ENCODE measurements around the gene CCT7. TPM values are rescaled to one million over a fixed set of nuclear protein-coding genes. Genes with fewer than 3 reads are reported as not detected.
"Not testable (repeated sequence)": the region's sequence is repeated elsewhere in the genome, so short reads cannot be mapped to it uniquely, and the experiment has no call there.

The CCT7 gene
- 100 to 1,000 TPM; 362 to 449 TPM for total RNA-seq

- peak within 1 kb of the TSS; percentile 89 for H3K27ac Mint-ChIP-seq
- H3K9me3 Mint-ChIP-seq (ENCODE audit: low read depth): no peaks in the 10 kb centered on the region
- H3K4me1 Mint-ChIP-seq: peaks cover 43% of the 10 kb centered on the region
- peak; percentile 94 for DNase-seq
- H3K27me3 Mint-ChIP-seq: no peaks in the 10 kb centered on the region
- ATAC-seq: peak; percentile 69
- H3K4me3 Mint-ChIP-seq: peak within 1 kb of the TSS; percentile 88
- peaks cover 11% of the 10 kb centered on the region for H3K36me3 Mint-ChIP-seq
- CTCF ChIA-PET: interaction anchor here (0.8 to 7.2 kb wide), 11 partner anchors 10 to 886 kb away, joined by 3 to 56 read pairs (median 4); partner anchors contain the start of genes EGR4, FBXO41 and SMYD5
Measured at GRCh38 chr2:73233932-73234832, at the start of gene CCT7. TSS of gene CCT7 (plus strand) at chr2:73234308. CDS start at chr2:73234379, 71 bp downstream.

GRCh38 chr2:73185965-73186364, 48.1 kb upstream of the CCT7 start:
- Mint-ChIP-seq H3K36me3 (no peaks in the 10 kb centered on the region), H3K27ac (no peak overlapping the region), H3K4me1 (no peaks in the 10 kb centered on the region), H3K9me3 (ENCODE audit: low read depth) (no peaks in the 10 kb centered on the region), H3K27me3 (peaks cover 33% of the 10 kb centered on the region), H3K4me3 (no peak overlapping the region)
- CTCF ChIA-PET: interaction anchor here (1.6 to 3.2 kb wide), 3 partner anchors 9 to 195 kb away, joined by 4 to 28 read pairs (median 9); no protein-coding TSS in a partner anchor
- DNase-seq (no peak), ATAC-seq (no peak)

- Mint-ChIP-seq H3K27ac (no peak overlapping the region), H3K27me3 (peaks cover 33% of the 10 kb centered on the region), H3K9me3 (ENCODE audit: low read depth) (no peaks in the 10 kb centered on the region), H3K4me1 (no peaks in the 10 kb centered on the region), H3K36me3 (no peaks in the 10 kb centered on the region), H3K4me3 (no peak overlapping the region)
- no peak for DNase-seq
- no peak for ATAC-seq
- CTCF ChIA-PET: interaction anchor here (0.9 to 3.2 kb wide), 3 partner anchors 8 to 25 kb away, joined by 3 to 28 read pairs (median 9); no protein-coding TSS in a partner anchor
Measured at GRCh38 chr2:73187549-73187948, 46.6 kb upstream of the CCT7 start.

GRCh38 chr2:73197579-73197978, 36.5 kb upstream of the CCT7 start:
- no peaks in the 10 kb centered on the region for H3K9me3 Mint-ChIP-seq (ENCODE audit: low read depth)
- H3K27me3 Mint-ChIP-seq: peaks cover 49% of the 10 kb centered on the region
- CTCF ChIA-PET: interaction anchor here (0.7 kb wide), 1 partner anchor 175 kb away, joined by 3 read pairs; no protein-coding TSS in a partner anchor
- H3K4me1 Mint-ChIP-seq: peaks cover 2% of the 10 kb centered on the region
- no peak overlapping the region for H3K27ac Mint-ChIP-seq
- no peak overlapping the region for H3K4me3 Mint-ChIP-seq
- no peak for DNase-seq
- no peak for ATAC-seq
- H3K36me3 Mint-ChIP-seq: no peaks in the 10 kb centered on the region

- CTCF ChIA-PET: interaction anchor here (2.1 to 2.9 kb wide), 2 partner anchors 13 to 23 kb away, joined by 10 to 11 read pairs; partner anchors contain the start of gene SMYD5
- DNase-seq; H3K36me3 Mint-ChIP-seq; H3K27ac Mint-ChIP-seq; H3K9me3 Mint-ChIP-seq (ENCODE audit: low read depth); H3K4me1 Mint-ChIP-seq; ATAC-seq; H3K4me3 Mint-ChIP-seq: not testable (repeated sequence)
- H3K27me3 Mint-ChIP-seq: peaks cover 71% of the 10 kb centered on the region
Measured at GRCh38 chr2:73200281-73200680, 33.8 kb upstream of the CCT7 start.

GRCh38 chr2:73202156-73203054, 31.7 kb upstream of the CCT7 start, which contains the start of gene NOTO:
TSS of gene NOTO (plus strand) at chr2:73202574. CDS start at chr2:73202667, 93 bp downstream.
- H3K36me3 Mint-ChIP-seq: no peaks in the 10 kb centered on the region
- CTCF ChIA-PET: interaction anchor here (0.6 to 2.9 kb wide), 5 partner anchors 11 to 161 kb away, joined by 3 to 11 read pairs (median 3); partner anchors contain the start of gene SMYD5
- no peaks in the 10 kb centered on the region for H3K9me3 Mint-ChIP-seq (ENCODE audit: low read depth)
- ATAC-seq: peak; percentile 61
- peaks cover 66% of the 10 kb centered on the region for H3K27me3 Mint-ChIP-seq
- H3K4me3 Mint-ChIP-seq: no peak within 1 kb of the TSS
- no peak for DNase-seq
- H3K4me1 Mint-ChIP-seq: peaks cover 2% of the 10 kb centered on the region
- no peak within 1 kb of the TSS for H3K27ac Mint-ChIP-seq

- Mint-ChIP-seq H3K9me3 (ENCODE audit: low read depth) (no peaks in the 10 kb centered on the region), H3K36me3 (no peaks in the 10 kb centered on the region), H3K4me1 (peaks cover 2% of the 10 kb centered on the region), H3K27me3 (peaks cover 64% of the 10 kb centered on the region), H3K4me3 (no peak overlapping the region), H3K27ac (no peak overlapping the region)
- ATAC-seq (no peak), DNase-seq (no peak)
- CTCF ChIA-PET: interaction anchor here (0.6 to 1.3 kb wide), 5 partner anchors 9 to 254 kb away, joined by 3 to 4 read pairs (median 3); no protein-coding TSS in a partner anchor
Measured at GRCh38 chr2:73203055-73203681, 30.9 kb upstream of the CCT7 start.

- no peak overlapping the region for H3K4me3 Mint-ChIP-seq
- H3K27ac Mint-ChIP-seq: no peak overlapping the region
- H3K9me3 Mint-ChIP-seq (ENCODE audit: low read depth): no peaks in the 10 kb centered on the region
- DNase-seq: no peak
- CTCF ChIA-PET: interaction anchor here (4.4 kb wide), 1 partner anchor 28 kb away, joined by 17 read pairs; no protein-coding TSS in a partner anchor
- ATAC-seq: no peak
- H3K27me3 Mint-ChIP-seq: peaks cover 46% of the 10 kb centered on the region
- no peaks in the 10 kb centered on the region for H3K36me3 Mint-ChIP-seq
- peaks cover 2% of the 10 kb centered on the region for H3K4me1 Mint-ChIP-seq
Measured at GRCh38 chr2:73205611-73206010, 28.5 kb upstream of the CCT7 start.

- H3K9me3 Mint-ChIP-seq (ENCODE audit: low read depth): no peaks in the 10 kb centered on the region
- peaks cover 27% of the 10 kb centered on the region for H3K27me3 Mint-ChIP-seq
- ATAC-seq (no peak), DNase-seq (no peak)
- CTCF ChIA-PET: interaction anchor here (1.0 to 4.4 kb wide), 2 partner anchors 9 to 31 kb away, joined by 4 to 17 read pairs; no protein-coding TSS in a partner anchor
- peaks cover 9% of the 10 kb centered on the region for H3K4me1 Mint-ChIP-seq
- no peak overlapping the region for H3K4me3 Mint-ChIP-seq
- no peak overlapping the region for H3K27ac Mint-ChIP-seq
- H3K36me3 Mint-ChIP-seq: no peaks in the 10 kb centered on the region
Measured at GRCh38 chr2:73208258-73208657, 25.9 kb upstream of the CCT7 start.

GRCh38 chr2:73210019-73210418, 24.1 kb upstream of the CCT7 start:
- ATAC-seq (no peak), DNase-seq (no peak)
- Mint-ChIP-seq H3K36me3 (no peaks in the 10 kb centered on the region), H3K27me3 (peaks cover 13% of the 10 kb centered on the region), H3K4me1 (peaks cover 22% of the 10 kb centered on the region), H3K4me3 (no peak overlapping the region), H3K27ac (no peak overlapping the region), H3K9me3 (ENCODE audit: low read depth) (no peaks in the 10 kb centered on the region)
- CTCF ChIA-PET: interaction anchor here (0.9 to 4.9 kb wide), 4 partner anchors 24 to 236 kb away, joined by 3 to 80 read pairs (median 28); partner anchors contain the start of genes CCT7 and PRADC1

- no peaks in the 10 kb centered on the region for H3K36me3 Mint-ChIP-seq
- no peak overlapping the region for H3K4me3 Mint-ChIP-seq
- ATAC-seq (no peak), DNase-seq (no peak)
- no peak overlapping the region for H3K27ac Mint-ChIP-seq
- H3K9me3 Mint-ChIP-seq (ENCODE audit: low read depth): no peaks in the 10 kb centered on the region
- peaks cover 9% of the 10 kb centered on the region for H3K27me3 Mint-ChIP-seq
- H3K4me1 Mint-ChIP-seq: peaks cover 29% of the 10 kb centered on the region
- CTCF ChIA-PET: interaction anchor here (0.9 to 4.9 kb wide), 4 partner anchors 24 to 237 kb away, joined by 3 to 80 read pairs (median 28); partner anchors contain the start of genes CCT7 and PRADC1
Measured at GRCh38 chr2:73210696-73211095, 23.4 kb upstream of the CCT7 start.

- H3K27ac Mint-ChIP-seq: no peak overlapping the region
- DNase-seq: no peak
- no peaks in the 10 kb centered on the region for H3K9me3 Mint-ChIP-seq (ENCODE audit: low read depth)
- CTCF ChIA-PET: interaction anchor here (0.6 to 4.9 kb wide), 32 partner anchors 8 to 491 kb away, joined by 3 to 80 read pairs (median 4); partner anchors contain the start of genes CCT7, NOTO, PRADC1 and RAB11FIP5
- no peaks in the 10 kb centered on the region for H3K36me3 Mint-ChIP-seq
- H3K4me1 Mint-ChIP-seq: peaks cover 30% of the 10 kb centered on the region
- ATAC-seq: no peak
- no peak overlapping the region for H3K4me3 Mint-ChIP-seq
- peaks cover 3% of the 10 kb centered on the region for H3K27me3 Mint-ChIP-seq
Measured at GRCh38 chr2:73212098-73212447, 22.0 kb upstream of the CCT7 start.

Measured in activated CD8-positive, alpha-beta memory T cell treated with anti-CD3 and anti-CD28 coated beads, Interleukin-2, amount 10 ng/mL, durations not matched to agents 7 days and 5 days (primary cell).